H1 (cell line): ENCODE data around the gene ATXN2. TPM values are rescaled to one million over a fixed set of nuclear protein-coding genes. Genes with fewer than 3 reads are reported as not detected.

Experiments used
- CREB1 ChIP-seq: IDR thresholded peaks from 2 replicates; pipeline ENCODE4 v1.6.1; 2012; ENCODE audit warnings: inconsistent platforms
- RFX5 ChIP-seq: IDR thresholded peaks from 2 replicates; pipeline ENCODE4 v1.6.1; 2011; ENCODE audit warnings: low read depth, low read length, improper control_type of control experiment, borderline replicate concordance
- polyA plus RNA-seq, 7 experiments: library from polyadenylated mRNA; depleted of rRNA in 3 of 7; stranded (reverse) in 5 of 7; unstranded in 2 of 7; fragments of >200 nt in 5 of 7; fragments of 200-250 nt in 2 of 7; gene quantifications; 1 replicate in 5 of 7; 2 replicates in 1 of 7; 4 replicates in 1 of 7; pipeline versions ENCODE4 v1.2.1 to v1.2.3, GENCODE V29; 2011 to 2013; ENCODE audit warnings: missing spikeins in 2 of 7, mixed read lengths in 2 of 7
- total RNA-seq: library from RNA; stranded (reverse); fragmentation: NEBNext Ultra II Directional; extraction: Animal tissue kit (Norgen Biotek cat#: 25700); gene quantifications from 2 replicates; pipeline ENCODE4 v1.2.1, GENCODE V29; 2021

Gene ATXN2
- total and polyA plus RNA-seq, 2 of the 8 experiments (the other 6 are each of a cell fraction or from before 2014, with no cell fraction given) = 46.6 to 80.7 TPM

DNA sequence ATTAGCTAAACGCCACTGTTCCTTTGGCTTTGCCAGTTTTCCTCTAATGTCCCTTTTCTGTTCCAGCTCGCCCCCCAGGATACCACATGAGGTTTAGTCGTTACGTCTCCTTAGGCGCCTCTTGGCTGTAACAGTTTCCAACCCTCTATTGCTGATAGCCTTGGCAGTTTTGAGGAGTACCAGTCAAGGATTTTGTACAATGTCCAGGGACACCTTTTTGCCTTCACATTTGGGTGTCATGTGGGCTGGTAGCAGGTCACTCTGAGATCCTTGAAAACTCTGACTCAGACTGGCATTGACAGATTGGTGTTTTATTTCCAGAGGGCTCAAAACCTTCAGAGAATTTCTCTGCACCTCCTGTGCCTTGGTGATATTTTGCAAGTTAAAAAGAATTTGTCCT is 179.3 kb downstream of the ATXN2 start (continued):
- no peak for TF ChIP-seq RFX5
- no peak for TF ChIP-seq CREB1
